GM19328 (cell line): Measurements from ENCODE around the gene IL17REL.

Experiments used
- ATAC-seq: cut with Tn5 transposase; IDR thresholded peaks from one replicate; pipeline ENCODE4 v1.9.1; 2021; ENCODE audit warnings: mild to moderate bottlenecking, moderate library complexity; ENCODE audit not compliant: unreplicated experiment

Gene IL17REL

DNA sequence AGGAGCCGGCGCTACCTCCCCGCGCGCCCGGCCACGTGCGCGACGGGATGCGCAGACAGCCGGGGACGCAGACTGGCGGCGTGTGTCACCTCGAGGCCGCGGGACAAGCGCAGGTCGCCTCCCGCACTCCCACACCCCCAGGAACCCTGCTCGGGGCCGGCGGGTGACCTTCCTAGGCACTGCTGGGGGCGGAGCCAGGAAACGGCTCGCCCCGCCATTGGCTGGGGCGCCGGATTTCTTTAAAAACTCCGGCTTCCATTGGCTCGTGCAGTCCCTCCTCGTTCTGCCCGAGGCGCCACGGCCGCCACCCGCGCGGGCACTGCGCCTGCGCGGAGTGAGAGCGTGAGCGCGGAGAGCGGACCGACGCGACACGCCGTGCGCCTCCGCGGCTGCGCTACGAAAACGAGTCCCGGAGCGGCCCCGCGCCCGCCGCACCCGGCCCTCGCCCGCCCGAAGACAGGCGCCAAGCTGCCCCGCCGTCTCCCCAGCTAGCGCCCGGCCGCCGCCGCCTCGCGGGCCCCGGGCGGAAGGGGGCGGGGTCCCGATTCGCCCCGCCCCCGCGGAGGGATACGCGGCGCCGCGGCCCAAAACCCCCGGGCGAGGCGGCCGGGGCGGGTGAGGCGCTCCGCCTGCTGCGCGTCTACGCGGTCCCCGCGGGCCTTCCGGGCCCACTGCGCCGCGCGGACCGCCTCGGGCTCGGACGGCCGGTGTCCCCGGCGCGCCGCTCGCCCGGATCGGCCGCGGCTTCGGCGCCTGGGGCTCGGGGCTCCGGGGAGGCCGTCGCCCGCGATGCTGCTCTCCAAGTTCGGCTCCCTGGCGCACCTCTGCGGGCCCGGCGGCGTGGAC is 52.2 kb downstream of the IL17REL start, which contains the start of gene PIM3:
Gene PIM3 (plus strand): TSS at position 614 of the 846 bp plus-strand sequence. CDS start 176 bp downstream, at position 790.
- peak; percentile 72 for ATAC-seq

DNA sequence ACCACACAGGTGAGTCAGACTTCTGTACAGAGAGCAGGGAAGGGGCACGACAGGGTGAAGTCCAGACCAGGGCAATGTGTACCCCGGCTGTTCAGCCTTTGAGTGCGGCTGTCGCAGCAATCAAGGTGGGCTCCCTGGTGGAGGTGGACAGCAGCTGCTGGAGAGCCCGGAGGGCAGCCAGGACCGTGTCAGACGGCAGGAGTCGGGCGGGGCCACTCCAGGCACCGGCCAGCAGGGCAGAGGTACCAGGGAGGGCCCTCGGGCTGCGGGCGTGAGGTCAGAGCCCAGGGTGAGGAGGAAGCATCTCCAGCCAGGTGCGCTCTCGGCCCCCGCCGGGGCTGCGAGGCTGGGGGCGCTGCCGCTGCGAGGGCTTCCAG is 52.8 kb downstream of the IL17REL start:
- no peak for ATAC-seq

DNA sequence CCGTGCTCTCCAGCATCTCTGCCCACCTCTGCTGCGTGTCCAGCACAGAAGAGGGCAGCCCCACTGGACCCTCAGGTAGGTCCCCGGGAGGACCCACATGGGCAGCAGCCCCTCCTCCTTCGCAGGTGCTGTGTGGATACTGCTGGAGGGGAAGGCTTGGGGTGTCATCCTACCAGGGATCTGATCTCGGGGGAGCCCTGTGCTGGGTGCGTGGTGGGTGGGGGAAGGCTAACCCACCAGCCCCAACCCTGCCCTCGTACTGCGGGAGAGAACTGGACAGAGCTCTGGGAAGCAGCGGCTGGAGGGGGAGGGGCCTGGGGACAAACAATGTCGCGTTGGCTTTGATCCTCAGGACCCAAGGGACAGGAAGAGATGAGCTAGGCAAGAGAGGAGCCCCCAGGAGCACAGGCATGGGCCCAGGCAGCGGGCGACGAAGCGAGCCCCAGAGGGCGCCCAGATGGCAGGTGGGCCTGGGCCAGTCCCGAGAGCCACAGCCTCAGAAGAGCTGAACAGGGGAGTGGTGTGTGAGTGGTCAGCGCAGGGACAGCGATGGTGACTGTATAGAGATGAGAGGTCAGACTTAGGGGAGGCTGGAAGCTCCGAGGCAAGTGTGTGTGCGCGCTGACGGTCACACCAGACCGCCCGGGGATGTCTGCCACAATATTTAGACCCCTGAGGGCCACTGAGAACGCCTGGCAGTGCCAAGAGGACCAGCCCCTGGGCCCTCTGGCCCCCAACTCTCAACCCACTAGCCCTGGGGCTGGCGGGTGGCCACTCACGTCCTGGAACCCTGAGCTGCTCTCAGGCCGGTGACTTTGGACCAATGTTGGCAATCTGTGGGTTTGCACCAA is 53.4 kb downstream of the IL17REL start:
- ATAC-seq = no peak

DNA sequence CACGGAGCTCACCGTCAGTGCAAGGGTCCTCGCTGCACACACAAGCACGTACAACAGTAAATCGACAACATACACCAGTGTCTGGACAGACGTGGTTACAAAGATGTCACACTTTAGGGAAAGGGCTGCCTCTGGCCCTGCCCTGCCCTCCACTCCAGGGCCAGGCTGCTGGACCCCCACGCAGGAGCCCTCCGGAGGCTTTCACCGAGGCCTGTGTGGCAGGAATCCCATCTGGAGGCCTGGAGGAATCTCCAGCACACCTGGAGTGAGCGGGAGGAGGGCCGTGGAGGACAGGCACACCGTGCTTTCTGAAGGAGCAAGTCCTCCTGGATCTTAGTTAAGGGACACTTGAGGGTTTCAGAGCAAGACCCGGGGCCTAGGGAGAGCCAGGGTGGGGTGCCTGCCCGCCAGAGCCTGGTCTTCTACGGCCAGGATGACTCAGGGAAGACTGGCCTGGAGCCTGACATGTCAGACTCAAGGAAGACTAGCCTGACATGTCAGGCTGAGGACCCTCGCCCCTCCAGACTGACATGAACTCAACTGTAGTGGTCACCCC is 54.1 kb downstream of the IL17REL start:
- no peak for ATAC-seq

DNA sequence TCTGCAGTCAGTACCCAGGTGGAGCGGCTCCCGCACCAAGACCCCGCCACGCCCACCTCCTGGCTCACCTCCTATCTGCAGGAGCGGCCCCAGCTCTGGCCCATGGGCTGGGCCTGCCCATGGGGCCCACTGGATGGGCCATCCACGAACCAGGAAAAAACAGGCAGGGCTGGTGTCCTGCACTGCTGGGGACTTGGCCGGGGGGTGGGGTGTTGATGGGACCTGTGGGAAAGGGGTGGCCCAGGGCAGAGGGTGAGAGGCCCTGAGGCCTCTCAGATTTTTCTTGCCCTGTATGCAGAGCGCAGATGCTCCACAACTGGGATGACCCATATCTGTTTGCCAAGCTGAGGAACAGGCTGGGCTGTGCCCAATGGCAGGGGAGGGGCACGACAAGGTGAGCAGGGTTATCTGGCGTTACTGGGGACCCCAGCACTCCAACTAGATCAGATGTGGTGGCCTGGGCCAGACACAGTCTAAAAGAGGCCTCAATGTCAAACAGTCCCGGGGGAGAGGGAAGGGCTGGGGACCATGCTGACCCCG is 54.7 kb downstream of the IL17REL start:
- no peak for ATAC-seq

DNA sequence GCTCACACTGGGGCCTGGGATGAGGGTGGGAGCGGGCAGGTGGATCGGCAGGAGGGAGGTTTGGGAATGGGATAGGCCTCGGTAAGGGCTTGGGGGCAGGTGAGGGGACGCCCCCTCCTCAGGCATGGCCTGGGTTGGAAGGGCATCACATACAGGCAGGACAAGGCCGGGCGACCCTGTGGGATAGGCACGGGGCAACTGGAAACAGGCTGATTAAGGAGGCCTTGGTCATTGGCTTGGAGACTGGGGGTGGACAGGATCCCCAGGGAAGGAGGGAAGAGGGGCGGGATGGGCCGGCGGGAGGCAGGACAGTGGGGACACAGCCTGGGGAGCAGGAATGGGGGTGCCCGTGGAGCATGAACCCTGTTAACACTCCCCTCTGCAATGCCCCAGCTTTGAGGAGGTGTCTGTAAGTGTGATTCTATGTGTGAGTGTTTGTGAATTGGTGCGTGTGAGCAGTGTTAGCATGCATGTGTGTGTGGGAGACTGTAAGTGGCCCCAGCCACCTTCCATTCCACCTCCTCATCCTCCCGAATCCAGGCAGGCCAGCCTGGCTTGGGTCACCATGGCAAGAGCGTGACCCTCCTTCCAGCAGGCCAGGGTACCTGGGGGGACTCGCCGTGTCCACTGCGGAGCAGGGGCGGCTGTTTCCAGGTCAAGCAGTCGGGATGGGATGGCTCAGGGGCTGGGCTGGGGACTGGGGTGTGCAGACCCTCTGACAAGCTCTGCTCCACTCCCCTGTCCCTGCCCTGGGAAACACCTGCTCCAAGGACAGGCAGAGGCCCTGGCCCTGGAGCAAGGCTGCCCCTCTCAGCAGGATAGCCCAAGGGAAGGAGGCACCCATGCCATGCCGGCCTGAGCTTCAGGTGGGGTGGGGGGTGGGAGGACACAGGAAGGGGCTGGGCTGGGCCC is 55.4 kb downstream of the IL17REL start:
- ATAC-seq = no peak

DNA sequence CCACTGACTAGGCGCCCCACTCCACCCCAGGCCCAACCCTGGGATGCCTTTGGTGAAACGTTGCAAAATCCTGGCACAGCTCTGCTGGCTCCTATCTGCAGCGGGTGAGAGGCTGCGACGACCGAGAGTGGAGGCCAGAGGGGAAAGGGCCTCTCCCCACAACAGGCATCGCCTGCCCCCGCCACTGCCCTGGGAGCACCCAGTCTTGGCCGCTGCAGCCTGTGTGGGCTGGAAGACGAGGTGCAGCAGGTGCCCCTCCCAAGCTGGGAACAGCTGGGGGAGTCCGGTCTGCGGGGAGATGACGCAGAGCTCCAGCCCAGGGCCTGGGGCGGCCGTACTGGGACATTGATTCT is 56.2 kb downstream of the IL17REL start:
- ATAC-seq = no peak

DNA sequence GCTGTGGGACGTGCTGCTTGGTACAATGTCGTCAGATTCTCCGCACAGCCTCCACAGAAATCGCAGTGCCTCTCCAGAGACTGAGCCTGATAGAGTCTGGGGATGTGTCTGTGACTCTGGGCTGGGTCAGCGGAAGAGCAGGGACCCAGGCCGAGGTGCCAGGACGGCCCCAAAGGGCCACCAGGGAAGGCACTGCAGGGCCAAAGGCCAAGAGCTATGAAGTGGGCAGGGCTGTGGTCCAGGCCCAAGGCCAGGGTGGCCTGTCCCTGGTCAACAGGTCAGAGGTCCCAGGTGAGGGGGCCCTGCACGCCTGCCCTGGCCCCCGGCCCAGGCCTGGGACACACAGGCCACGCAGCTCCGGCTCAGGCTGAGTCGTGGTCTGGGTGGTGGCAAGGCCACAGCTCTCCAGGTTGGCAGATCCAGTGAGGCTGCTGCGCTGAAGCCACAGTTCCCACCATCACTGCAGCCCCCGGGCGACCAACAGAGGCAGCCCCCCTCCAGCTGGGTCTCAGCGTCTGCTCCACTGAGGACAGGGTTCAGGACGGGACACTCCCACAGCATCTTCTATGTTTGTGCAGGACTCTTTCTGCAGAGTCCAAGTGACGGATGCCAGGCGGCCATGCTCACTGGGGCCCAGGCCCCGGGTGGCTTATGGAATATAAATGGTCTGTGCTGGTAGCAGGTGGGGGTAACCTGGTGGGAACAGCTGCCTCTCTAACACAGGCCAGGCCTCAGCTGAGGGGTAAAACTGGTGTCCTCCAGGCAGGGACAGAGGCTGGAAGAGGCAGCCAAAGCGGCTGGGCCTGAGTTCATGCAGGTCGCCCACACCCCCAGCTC is 56.8 kb downstream of the IL17REL start:
- ATAC-seq = no peak

DNA sequence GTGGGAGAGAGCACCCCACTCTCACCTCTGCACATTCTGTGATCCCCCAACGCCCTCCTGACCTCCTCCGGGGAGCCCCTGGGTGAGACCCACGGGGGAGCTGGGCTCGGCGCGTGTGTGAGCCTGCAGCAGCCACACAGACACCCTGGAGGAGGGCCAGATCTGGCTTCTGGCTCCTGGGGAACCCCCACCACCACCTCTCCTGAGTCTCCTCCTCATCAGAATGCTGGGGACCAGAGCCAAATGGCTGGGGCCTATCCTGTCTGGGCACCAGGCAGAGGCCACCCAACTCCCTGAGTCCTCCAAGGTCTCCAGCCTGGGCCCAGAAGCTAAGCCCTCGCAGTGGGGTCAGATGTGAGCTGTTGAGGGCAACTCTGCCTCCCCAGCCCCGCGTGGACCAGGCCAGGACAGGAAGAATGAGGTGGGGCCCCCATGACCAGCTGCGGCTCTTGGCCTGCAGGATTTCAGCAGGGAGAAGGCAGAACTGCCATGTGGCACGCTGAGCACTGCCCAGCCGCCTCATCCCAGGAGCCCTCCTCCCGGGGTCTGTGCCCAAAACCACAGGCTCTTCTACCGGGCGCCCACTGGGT is 57.5 kb downstream of the IL17REL start:
- ATAC-seq = no peak

DNA sequence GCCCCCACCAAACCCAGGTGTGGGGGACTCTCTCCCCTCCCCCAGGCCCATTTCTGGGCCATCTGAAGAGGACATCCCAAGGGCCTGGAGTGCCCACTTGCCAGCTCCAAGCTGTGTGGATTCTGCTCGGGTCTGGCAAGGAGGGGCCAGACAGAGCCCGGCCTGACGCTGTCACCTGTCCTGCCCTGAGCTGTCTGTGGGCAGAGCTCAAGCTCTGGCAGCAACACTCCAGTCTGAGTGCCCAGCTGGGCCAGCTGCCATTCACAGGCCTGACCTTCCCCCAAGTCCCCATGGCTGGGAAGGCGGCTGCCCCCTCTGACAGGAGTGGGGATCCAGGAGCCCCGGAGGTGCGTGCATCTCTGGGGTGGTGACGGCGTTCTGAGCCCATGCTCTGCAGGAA is 58.2 kb downstream of the IL17REL start:
- no peak for ATAC-seq

DNA sequence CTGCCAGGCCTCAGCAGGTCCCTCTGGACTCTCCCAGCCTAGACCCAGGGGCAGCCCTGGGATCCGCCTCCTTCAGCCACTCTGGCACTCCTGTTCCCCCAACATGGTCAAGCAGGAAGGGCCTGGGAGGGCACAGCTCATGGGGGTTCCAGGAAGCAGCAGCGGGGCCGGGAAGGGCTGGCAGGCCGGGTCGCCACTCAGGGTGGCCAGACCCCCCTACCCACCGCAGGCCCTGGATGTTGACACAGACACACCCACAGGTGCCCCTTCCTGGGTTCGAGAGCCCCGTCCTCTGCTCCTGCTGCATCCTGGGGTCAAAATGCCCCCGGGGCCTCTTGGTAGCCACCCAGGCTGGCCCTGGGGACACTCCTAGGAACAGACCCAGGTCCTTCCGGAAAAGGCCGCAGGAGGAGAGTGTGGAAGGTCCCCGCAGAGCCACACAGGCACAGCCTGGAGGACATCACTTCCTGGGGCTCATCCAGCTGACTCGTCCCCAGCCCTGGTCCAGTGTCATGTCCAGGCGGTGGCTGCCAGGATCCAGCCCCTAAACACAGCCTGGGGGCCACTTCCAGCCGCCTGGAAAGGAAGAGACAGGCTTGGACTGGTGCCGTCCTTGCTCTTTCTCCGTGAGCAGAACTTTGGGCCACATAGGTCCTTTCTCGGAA is 58.8 kb downstream of the IL17REL start:
- no peak for ATAC-seq

DNA sequence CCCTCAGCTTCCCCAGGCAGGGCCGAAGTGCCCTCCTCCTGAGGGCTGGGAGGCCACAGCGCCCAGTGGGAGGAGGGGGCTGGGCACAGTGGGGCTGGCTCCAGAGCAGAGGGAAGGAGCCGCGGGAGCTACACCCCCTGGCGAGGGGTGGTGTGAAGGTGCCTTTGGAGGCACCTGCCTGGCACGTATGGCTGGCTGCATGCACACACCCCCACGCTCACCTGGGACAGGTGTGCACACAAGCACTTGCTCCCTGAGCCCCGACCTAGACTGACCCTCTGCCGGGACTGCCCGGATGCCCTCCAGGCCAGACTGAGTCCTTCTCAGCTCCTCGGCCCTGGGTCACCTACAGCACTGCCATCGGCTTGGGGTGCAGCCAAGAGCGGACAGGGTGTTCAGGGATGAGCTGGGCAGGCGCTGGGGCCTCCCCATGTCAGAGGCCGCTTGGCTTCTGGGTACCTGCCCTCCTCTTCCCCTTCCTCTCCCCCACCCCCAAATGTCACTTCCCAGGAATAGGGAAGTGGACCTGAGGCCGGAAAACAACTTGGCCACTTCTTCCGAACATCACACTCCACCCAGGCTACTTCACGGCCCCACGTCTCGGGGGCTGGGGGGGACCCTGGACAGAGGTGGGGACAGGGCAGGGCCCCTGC is 59.4 kb downstream of the IL17REL start:
- ATAC-seq = no peak

DNA sequence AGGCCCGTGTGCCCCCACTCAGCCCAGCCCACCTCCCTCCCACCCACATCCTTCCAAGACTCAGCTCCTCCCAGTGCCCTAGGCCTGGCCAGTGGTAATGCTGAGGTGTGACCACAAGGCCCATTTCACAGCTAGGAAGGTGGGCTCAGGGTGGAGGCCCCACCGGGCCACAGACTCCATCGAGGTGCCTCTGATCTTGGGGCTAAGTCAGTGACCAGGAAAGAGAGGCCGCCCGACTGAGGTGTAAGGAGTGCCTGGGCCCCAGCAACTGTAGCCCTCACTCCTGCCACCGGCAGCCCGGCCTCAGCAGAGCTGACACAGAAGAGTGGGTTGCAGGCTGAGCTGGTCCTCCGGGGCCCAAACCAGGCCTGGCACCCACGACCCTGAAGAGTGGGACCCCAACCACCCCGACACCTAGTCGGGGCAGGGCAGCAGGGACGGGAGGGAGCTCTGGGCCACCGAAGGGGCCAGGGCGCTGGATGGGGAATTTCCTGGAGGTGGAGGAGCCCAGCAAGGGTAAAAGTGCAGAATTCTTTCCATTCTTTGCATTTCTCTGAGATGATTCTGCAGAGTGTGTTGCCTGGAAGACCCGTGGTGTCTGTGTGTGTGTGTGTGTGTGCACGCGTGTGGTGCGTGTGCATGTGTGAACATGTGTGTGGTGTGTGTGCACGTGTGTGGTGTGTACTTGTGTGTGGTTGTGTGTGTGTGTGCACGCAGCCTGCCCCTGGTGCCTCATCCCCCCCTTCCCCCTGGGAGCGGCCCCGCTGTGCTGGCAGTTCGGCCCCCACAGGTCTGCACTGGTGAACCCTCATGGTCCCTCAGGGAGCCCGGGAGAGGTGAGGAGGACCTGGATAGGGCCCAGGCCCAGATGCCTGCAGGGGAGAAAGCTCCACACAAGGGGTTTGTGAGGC is 60.3 kb downstream of the IL17REL start:
- no peak for ATAC-seq

DNA sequence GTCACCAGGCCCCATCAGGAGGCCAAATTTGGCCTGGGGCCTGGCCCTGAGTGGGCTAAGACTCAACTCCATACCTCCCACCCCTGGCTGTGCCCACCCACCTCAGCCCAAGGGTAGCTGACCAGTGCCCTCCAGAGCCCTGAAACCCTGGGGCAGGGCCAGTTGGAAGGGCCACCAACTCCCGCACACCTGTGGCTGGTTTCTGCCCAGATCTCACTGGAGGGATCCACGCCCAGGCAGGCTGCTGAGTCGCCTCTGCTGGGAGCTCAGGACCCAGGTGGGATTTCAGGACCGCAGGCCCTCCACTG is 60.9 kb downstream of the IL17REL start:
- no peak for ATAC-seq

DNA sequence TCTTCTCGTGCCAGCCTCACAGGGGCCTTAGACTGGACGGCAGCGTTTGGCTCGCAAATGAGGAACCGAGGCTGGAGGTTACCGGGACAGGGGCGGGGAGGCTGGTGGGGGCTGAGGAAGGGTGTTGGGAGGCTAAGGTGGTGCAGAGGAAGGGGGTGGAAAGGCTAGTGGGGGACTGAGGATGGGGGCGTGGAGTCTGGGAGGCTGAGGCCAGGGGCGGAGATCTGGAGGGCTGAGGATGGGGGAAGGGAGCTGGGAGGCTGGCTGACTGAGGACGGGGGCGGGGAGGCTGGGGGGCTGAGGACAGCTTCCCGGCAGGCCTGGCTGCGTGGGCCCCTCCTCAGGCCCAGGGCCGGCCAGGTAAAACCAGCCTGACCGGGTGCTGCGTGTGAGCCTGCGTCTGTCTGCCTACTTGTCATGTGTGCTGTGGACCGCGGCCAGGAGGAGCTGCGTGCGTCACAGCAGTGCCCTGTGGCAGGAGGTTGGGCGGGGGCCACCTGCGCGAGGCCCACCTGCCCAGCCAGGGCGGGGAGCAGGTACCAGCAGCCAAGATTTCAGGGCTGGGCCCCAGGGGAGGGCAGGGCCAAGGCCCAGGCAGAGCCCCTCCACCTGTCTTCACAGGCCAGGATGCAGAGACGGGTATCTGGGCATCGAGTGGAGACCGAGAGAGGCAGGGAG is 61.4 kb downstream of the IL17REL start:
- ATAC-seq = no peak

DNA sequence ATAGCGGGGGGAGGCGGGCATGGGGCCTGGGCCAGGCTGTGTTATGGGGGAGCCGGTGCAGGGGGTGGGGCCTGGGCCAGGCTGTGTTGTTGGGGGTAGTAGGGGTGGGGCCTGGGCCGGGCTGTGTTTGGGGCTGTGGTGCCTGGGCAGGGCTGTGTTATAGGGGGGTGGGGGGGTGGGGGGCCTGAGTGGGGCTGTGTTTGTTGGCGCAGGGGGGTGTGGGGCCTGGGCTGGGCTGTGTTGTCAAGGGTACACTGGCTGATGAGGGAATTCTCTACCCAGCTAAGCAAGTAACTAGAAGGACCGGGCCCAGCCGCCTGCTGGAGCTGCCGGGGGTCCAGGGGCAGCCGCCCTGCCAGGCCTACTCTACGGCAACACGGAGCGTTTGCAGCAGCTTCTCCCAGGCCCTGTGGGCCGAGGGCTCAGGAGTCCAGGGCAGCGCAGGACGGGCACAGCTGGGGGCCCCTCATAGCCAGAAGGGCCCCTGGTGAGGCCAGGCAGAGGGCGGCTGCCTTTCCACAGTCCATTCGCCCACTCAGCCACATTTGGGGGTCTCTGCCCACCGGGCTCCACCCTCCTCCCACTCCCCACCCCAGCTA is 62.1 kb downstream of the IL17REL start:
- ATAC-seq = no peak
